H1 (cell line): ENCODE results near the gene RADIL. TPM values are rescaled to one million over a fixed set of nuclear protein-coding genes. Genes with fewer than 3 reads are reported as not detected.
A peak's percentile ranks its signal among the peaks of the same experiment; 100 is the strongest.

Source experiments
- CTCF ChIA-PET: fragments of 300-600 bp; sonication (Branson Sonifier 250); formaldehyde crosslinking; loops from one replicate; lab custom pipeline; 2021; ENCODE audit not compliant: partially characterized antibody; lab: Charles Lee
- POLR2A ChIA-PET: fragments of 300-600 bp; sonication (Branson Sonifier 250); formaldehyde crosslinking; loops from one replicate; lab custom pipeline; 2021; ENCODE audit warnings: inconsistent platforms; ENCODE audit not compliant: partially characterized antibody; lab: Charles Lee
- DNase-seq, 2 experiments: peaks; one replicate each; pipeline versions ENCODE4 v3.0.0 to v3.0.0-alpha.2; 2010 to 2022; ENCODE audit warnings: low spot score in 2 of 2, low read depth in 1 of 2, mixed read lengths in 1 of 2
- FAIRE-seq: peaks from 2 replicates; lab custom pipeline; 2011; peaks lifted over from hg19 to GRCh38; lab: Jason Lieb, UNC
- H2AFZ ChIP-seq: 2 replicates; pipeline ENCODE4 v1.8.1; 2012; ENCODE audit warnings: low read length, inconsistent platforms
- H2AK5ac ChIP-seq: 2 replicates; pipeline ENCODE4 v1.6.1; 2013; ENCODE audit warnings: low read depth, low read length
- H2BK120ac ChIP-seq: replicated peaks from 2 replicates; pipeline ENCODE3; 2013; ENCODE audit warnings: low read depth, low read length, inconsistent platforms
- H2BK12ac ChIP-seq: 2 replicates; pipeline ENCODE4 v1.6.1; 2013; ENCODE audit warnings: low read depth, low read length
- H2BK15ac ChIP-seq: 2 replicates; pipeline ENCODE4 v1.6.1; 2013; ENCODE audit warnings: low read length
- H2BK20ac ChIP-seq: 2 replicates; pipeline ENCODE4 v1.6.1; 2013; ENCODE audit warnings: low read length
- H2BK5ac ChIP-seq: 2 replicates; pipeline ENCODE4 v1.6.1; 2013; ENCODE audit warnings: low read depth, low read length
- H3K14ac ChIP-seq: 2 replicates; pipeline ENCODE4 v1.6.1; 2013; ENCODE audit warnings: inconsistent platforms; ENCODE audit not compliant: insufficient read length
- H3K18ac ChIP-seq: 2 replicates; pipeline ENCODE4 v1.6.1; 2013; ENCODE audit warnings: low read length; ENCODE audit errors: extremely low read depth
- H3K23ac ChIP-seq: 2 replicates; pipeline ENCODE4 v1.6.1; 2013; ENCODE audit warnings: inconsistent platforms; ENCODE audit not compliant: insufficient read length
- H3K23me2 ChIP-seq: 2 replicates; pipeline ENCODE4 v1.6.1; 2013; ENCODE audit warnings: low read depth, low read length
- H3K27ac ChIP-seq: 2 replicates; pipeline ENCODE4 v1.6.1; 2011; ENCODE audit warnings: low read depth, low read length, inconsistent platforms
- H3K27me3 ChIP-seq, 4 experiments: replicated peaks in 1 of 4; 1 replicate in 1 of 4; 2 replicates in 3 of 4; pipeline versions ENCODE4 v1.6.1 to v1.8.1; 2011 to 2013; ENCODE audit warnings: low read length in 3 of 4, mild to moderate bottlenecking in 3 of 4, inconsistent platforms in 2 of 4, mixed read lengths in 2 of 4, moderate library complexity in 1 of 4; ENCODE audit not compliant: control insufficient read depth in 3 of 4, insufficient read depth in 3 of 4; ENCODE audit errors: extremely low read depth in 1 of 4
- H3K36me3 ChIP-seq, 4 experiments: 2 replicates each; pipeline versions ENCODE4 v1.6.1 to v1.8.1; 2011 to 2013; ENCODE audit warnings: mild to moderate bottlenecking in 4 of 4, low read length in 3 of 4, moderate library complexity in 2 of 4, control low read depth in 1 of 4, inconsistent platforms in 1 of 4; ENCODE audit not compliant: insufficient read depth in 4 of 4, control insufficient read depth in 2 of 4
- H3K4ac ChIP-seq: replicated peaks from 2 replicates; pipeline ENCODE3; 2013; ENCODE audit warnings: low read length, low read depth, mixed read lengths, inconsistent platforms; ENCODE audit not compliant: insufficient read length
- H3K4me1 ChIP-seq, 4 experiments: replicated peaks in 1 of 4; 1 replicate in 1 of 4; 2 replicates in 3 of 4; pipeline versions ENCODE4 v1.6.1 to v1.8.1; 2011 to 2013; ENCODE audit warnings: low read length in 3 of 4, inconsistent platforms in 2 of 4, mixed read lengths in 1 of 4; ENCODE audit not compliant: insufficient read depth in 4 of 4, control insufficient read depth in 3 of 4
- H3K4me2 ChIP-seq, 2 experiments: 2 replicates each; pipeline versions ENCODE4 v1.6.1 to v1.8.1; 2011 to 2013; ENCODE audit warnings: low read depth in 2 of 2, low read length in 2 of 2, control low read depth in 1 of 2, inconsistent platforms in 1 of 2, mild to moderate bottlenecking in 1 of 2; ENCODE audit not compliant: insufficient read depth in 1 of 2
- H3K4me3 ChIP-seq, 4 experiments: fragments of 200-600, 300-600 bp in 1 of 4; sonication (generic), shearing (Covaris generic), sonication (Bioruptor Twin) in 1 of 4; 2 replicates each; pipeline versions ENCODE4 v1.5.1 to v1.8.1; 2011 to 2016; ENCODE audit warnings: low read length in 4 of 4, low read depth in 3 of 4, control low read depth in 2 of 4, inconsistent platforms in 2 of 4, mild to moderate bottlenecking in 2 of 4, mixed read lengths in 1 of 4, moderate library complexity in 1 of 4; ENCODE audit not compliant: insufficient read depth in 2 of 4; ENCODE audit errors: extremely low read depth in 1 of 4
- H3K56ac ChIP-seq: replicated peaks from 2 replicates; pipeline ENCODE3; 2013; ENCODE audit warnings: low read depth, mild to moderate bottlenecking, mixed read lengths, low read length, inconsistent platforms; ENCODE audit not compliant: insufficient read length
- H3K79me1 ChIP-seq: 2 replicates; pipeline ENCODE4 v1.6.1; 2013; ENCODE audit warnings: low read depth, low read length, control low read depth
- H3K79me2 ChIP-seq, 2 experiments: 2 replicates each; pipeline versions ENCODE4 v1.6.1 to v1.8.1; 2012 to 2013; ENCODE audit warnings: low read length in 2 of 2, mild to moderate bottlenecking in 2 of 2, inconsistent platforms in 1 of 2; ENCODE audit not compliant: insufficient read depth in 2 of 2, control insufficient read depth in 1 of 2
- H3K9ac ChIP-seq, 4 experiments: replicated peaks in 1 of 4; 1 replicate in 1 of 4; 2 replicates in 3 of 4; pipeline versions ENCODE4 v1.6.1 to v1.8.1; 2011 to 2013; ENCODE audit warnings: low read depth in 3 of 4, low read length in 3 of 4, control low read depth in 2 of 4, mild to moderate bottlenecking in 2 of 4, moderate library complexity in 2 of 4, inconsistent platforms in 1 of 4; ENCODE audit errors: extremely low read depth in 1 of 4
- H3K9me3 ChIP-seq, 2 experiments: 2 replicates each; pipeline versions ENCODE4 v1.6.1 to v1.8.1; 2012 to 2013; ENCODE audit warnings: mild to moderate bottlenecking in 2 of 2, moderate library complexity in 2 of 2, control low read depth in 1 of 2, inconsistent platforms in 1 of 2, low read depth in 1 of 2, low read length in 1 of 2, mixed read lengths in 1 of 2; ENCODE audit not compliant: insufficient read depth in 2 of 2
- H4K20me1 ChIP-seq, 2 experiments: replicated peaks in 1 of 2; 2 replicates each; pipeline versions ENCODE3 to v1.8.1; 2011 to 2013; ENCODE audit warnings: inconsistent platforms in 2 of 2, low read length in 2 of 2, mild to moderate bottlenecking in 1 of 2; ENCODE audit not compliant: insufficient read depth in 2 of 2, control insufficient read depth in 1 of 2
- H4K5ac ChIP-seq: 2 replicates; pipeline ENCODE4 v1.6.1; 2013; ENCODE audit warnings: low read length, low read depth, mixed read lengths, inconsistent platforms; ENCODE audit not compliant: insufficient read length
- H4K8ac ChIP-seq: 2 replicates; pipeline ENCODE4 v1.8.0; 2013; ENCODE audit warnings: mild to moderate bottlenecking, moderate library complexity, low read length, inconsistent platforms; ENCODE audit not compliant: insufficient read depth; ENCODE audit errors: extremely low read depth
- H4K91ac ChIP-seq: replicated peaks from 2 replicates; pipeline ENCODE3; 2013; ENCODE audit warnings: low read length, mixed read lengths, inconsistent platforms; ENCODE audit not compliant: insufficient read length
- ATF3 ChIP-seq: IDR thresholded peaks from 2 replicates; pipeline ENCODE4 v1.6.1; 2011; ENCODE audit warnings: low read depth, mild to moderate bottlenecking, low read length; ENCODE audit not compliant: insufficient read depth
- BCL11A ChIP-seq, 2 experiments: IDR thresholded peaks; one replicate each; pipeline ENCODE4 v1.6.1; 2011; ENCODE audit warnings: low read depth in 2 of 2, low read length in 2 of 2, mild to moderate bottlenecking in 2 of 2
- CHD1 ChIP-seq: IDR thresholded peaks from 2 replicates; pipeline ENCODE4 v1.6.1; 2012; ENCODE audit warnings: low read depth, low read length, improper control_type of control experiment
- HDAC6 ChIP-seq: IDR thresholded peaks from one replicate; pipeline ENCODE4 v1.7.1; 2012; ENCODE audit warnings: low read depth, mild to moderate bottlenecking, inconsistent platforms, low read length, moderate library complexity
- KDM4A ChIP-seq: IDR thresholded peaks from one replicate; pipeline ENCODE4 v1.7.1; 2012; ENCODE audit warnings: low read depth, mild to moderate bottlenecking, moderate library complexity, low read length, inconsistent platforms; ENCODE audit not compliant: severe bottlenecking
- RBBP5 ChIP-seq: IDR thresholded peaks from 2 replicates; pipeline ENCODE4 v1.7.1; 2012; ENCODE audit warnings: low read depth, mild to moderate bottlenecking, inconsistent platforms, low read length, moderate library complexity, borderline replicate concordance
- SIRT6 ChIP-seq: IDR thresholded peaks from one replicate; pipeline ENCODE4 v1.7.1; 2012; ENCODE audit warnings: low read length, inconsistent platforms
- TAF7 ChIP-seq: optimal IDR thresholded peaks from 2 replicates; pipeline ENCODE3; 2011; ENCODE audit warnings: low read depth, mild to moderate bottlenecking, inconsistent platforms, low read length, moderate library complexity, borderline replicate concordance
- WGBS, 2 experiments: shearing (Covaris generic) in 1 of 2; methylation state at CpG; one replicate each; pipeline versions ENCODE4 v1.1.6 to v1.1.7; 2013 to 2015; ENCODE audit warnings: low lambda C conversion rate in 2 of 2, mixed read lengths in 2 of 2, inconsistent platforms in 1 of 2, low coverage in 1 of 2, missing lambda C conversion rate in 1 of 2; ENCODE audit not compliant: insufficient replicate concordance in 2 of 2, insufficient coverage in 1 of 2, insufficient read length in 1 of 2; ENCODE audit errors: extremely low coverage in 1 of 2, missing lambda C conversion rate in 1 of 2; 5-methylcytosine and 5-hydroxymethylcytosine counted together
- polyA plus RNA-seq, 7 experiments: library from polyadenylated mRNA; depleted of rRNA in 3 of 7; stranded (reverse) in 5 of 7; unstranded in 2 of 7; fragments of >200 nt in 5 of 7; fragments of 200-250 nt in 2 of 7; gene quantifications; 1 replicate in 5 of 7; 2 replicates in 1 of 7; 4 replicates in 1 of 7; pipeline versions ENCODE4 v1.2.1 to v1.2.3, GENCODE V29; 2011 to 2013; ENCODE audit warnings: missing spikeins in 2 of 7, mixed read lengths in 2 of 7
- total RNA-seq: library from RNA; stranded (reverse); fragmentation: NEBNext Ultra II Directional; extraction: Animal tissue kit (Norgen Biotek cat#: 25700); gene quantifications from 2 replicates; pipeline ENCODE4 v1.2.1, GENCODE V29; 2021

Gene RADIL
- total and polyA plus RNA-seq, 2 of the 8 experiments (the other 6 are each of a cell fraction or from before 2014, with no cell fraction given), result 5.0 to 5.4 TPM

DNA sequence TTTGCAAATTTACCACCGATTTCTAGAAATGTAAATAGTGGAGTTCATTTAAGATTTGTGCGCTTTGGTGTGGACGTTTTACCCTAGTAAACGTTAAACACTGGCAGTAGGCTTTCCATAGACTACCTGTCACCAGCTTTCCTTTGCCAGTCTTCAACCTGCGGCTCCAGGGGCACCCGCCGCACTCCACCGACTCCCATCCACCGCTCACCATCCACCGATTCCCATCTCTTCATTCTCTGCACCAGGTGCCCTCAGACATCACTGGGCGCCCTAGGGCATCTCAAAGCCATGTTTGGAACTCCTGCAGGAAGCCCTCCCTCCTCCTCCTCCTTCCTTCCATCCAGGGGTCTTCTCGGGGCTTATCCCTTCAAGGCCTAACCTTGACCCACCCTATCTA, 109.5 kb downstream of the RADIL start:
- H3K23ac ChIP-seq, result no peak overlapping the region
- TF ChIP-seq KDM4A (no peak), RBBP5 (no peak), ATF3 (no peak), SIRT6 (no peak), TAF7 (no peak), HDAC6 (no peak), CHD1 (no peak), BCL11A (IDR thresholded peaks at IDR 0.05; ENCODE audit: low read depth in 2 of 2, low read length in 2 of 2) (no peak)
- 0 out of 7 replicates have a peak, but pooled peaks cover 0 to 2% (median 0%) of the 10 kb centered on the region in 4 experiments for H3K27me3 ChIP-seq
- H4K5ac ChIP-seq, result no peak overlapping the region
- DNase-seq, result no peak
- H3K36me3 ChIP-seq, result 0 out of 8 replicates have a peak, but pooled peaks cover 0 to 3% (median 0%) of the 10 kb centered on the region in 4 experiments
- ChIA-PET POLR2A (interaction anchor here (1.9 to 2.6 kb wide), 2 partner anchors 10 to 11 kb away, joined by 6 to 8 read pairs; no protein-coding TSS in a partner anchor), CTCF (interaction anchor here (1.2 to 3.0 kb wide), 2 partner anchors 8 to 43 kb away, joined by 3 to 10 read pairs; no protein-coding TSS in a partner anchor)
- H2BK20ac ChIP-seq, result no peak overlapping the region
- H3K4me2 ChIP-seq, result peak overlapping the region in 1 of 2 experiments; percentile 100; a peak in 2 of 4 replicates
- H3K14ac ChIP-seq, result no peak overlapping the region
- H3K4me3 ChIP-seq, result no peak overlapping the region
- no peak overlapping the region for H2AFZ ChIP-seq
- no peak overlapping the region for H2BK120ac ChIP-seq
- peaks cover 7% of the 10 kb centered on the region; the same call in 1 of the 2 replicates for H3K23me2 ChIP-seq
- H2BK5ac ChIP-seq, result no peak overlapping the region
- WGBS, 2 experiments, result 92% methylated on average over 12 of the region's 12 CpGs; no CpG with 5 or more reads in 1 of the 2 experiments
- no peaks in the 10 kb centered on the region for H3K9me3 ChIP-seq
- no peak overlapping the region for H3K18ac ChIP-seq
- no peak overlapping the region for H3K4ac ChIP-seq
- no peaks in the 10 kb centered on the region for H4K20me1 ChIP-seq
- H2BK12ac ChIP-seq, result no peak overlapping the region
- H3K27ac ChIP-seq, result no peak overlapping the region
- H3K4me1 ChIP-seq, result peaks cover 0 to 5% (median 4%) of the 10 kb centered on the region in 4 experiments; a peak in 3 of 7 replicates
- H3K9ac ChIP-seq, result no peak overlapping the region
- H2AK5ac ChIP-seq, result no peak overlapping the region; the same call in 1 of the 2 replicates
- H3K56ac ChIP-seq, result no peak overlapping the region
- H4K91ac ChIP-seq, result no peak overlapping the region
- no peak for FAIRE-seq
- no peak overlapping the region for H2BK15ac ChIP-seq
- peaks cover 0 to 24% of the 10 kb centered on the region in 2 experiments; a peak in 2 of 4 replicates for H3K79me2 ChIP-seq
- peaks cover 2% of the 10 kb centered on the region for H3K79me1 ChIP-seq
- H4K8ac ChIP-seq, result no peak overlapping the region; the same call in 1 of the 2 replicates
